ENCODE data around the gene CCSER1.

- TF ChIP-seq EZH2 (IDR thresholded peaks at IDR 0.05; ENCODE audit: borderline replicate concordance, low read length) (no peak), CTCF (IDR thresholded peaks at IDR 0.05; ENCODE audit: low read length) (no peak)
Observed at GRCh38 chr4:90753068-90753467, 625.9 kb downstream of the CCSER1 start.

Data from OCI-LY1 (cell line).